Measurements from ENCODE around the gene S1PR2.

Gene S1PR2

GRCh38 chr19:10230861-10231611 lies at the start of gene S1PR2:
Gene S1PR2, minus strand, starts transcription at chr19:10231331. Its CDS starts 6,426 bp downstream, at chr19:10224905.
- peak within 1 kb of the TSS; percentile 85 for H3K4me3 ChIP-seq (ENCODE audit: low read length)
- no peak for TF ChIP-seq ZNF274 (IDR thresholded peaks at IDR 0.05; ENCODE audit: low read depth, low read length)

DNA sequence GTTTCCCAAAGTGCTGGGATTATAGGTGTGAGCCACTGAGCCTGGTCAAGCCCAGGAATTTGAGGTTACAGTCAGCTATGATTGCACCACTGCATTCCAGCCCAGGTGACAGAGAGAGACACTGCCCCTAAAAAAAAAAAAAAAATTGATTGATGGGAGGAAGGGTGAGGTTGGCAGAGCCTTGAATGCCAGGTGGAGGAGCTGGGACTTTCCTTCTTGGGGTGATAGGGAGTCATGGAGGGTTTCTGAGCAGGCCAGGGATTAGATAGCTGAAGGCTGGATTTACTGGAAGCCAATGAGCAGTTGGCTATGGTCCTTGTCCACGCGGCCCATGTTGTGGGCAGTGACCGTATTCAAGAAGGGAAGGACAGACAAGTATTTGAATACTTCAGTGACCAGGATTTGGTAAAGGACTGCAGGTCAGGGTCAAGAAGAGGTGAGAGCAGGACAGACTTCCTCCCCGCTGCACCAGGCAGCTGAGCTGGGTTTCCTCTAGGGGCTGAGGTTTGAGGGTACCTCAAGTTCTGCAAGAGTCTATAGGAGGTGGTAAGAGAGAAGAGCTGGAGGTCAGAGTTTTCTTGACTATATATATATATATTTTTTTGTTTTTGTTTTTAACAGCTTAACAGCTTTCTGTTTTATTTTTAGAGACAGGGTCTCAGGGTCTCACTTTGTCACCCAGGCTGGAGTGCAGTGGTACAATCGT lies 48.8 kb upstream of the S1PR2 start:
- no peak overlapping the region for H3K4me3 ChIP-seq (ENCODE audit: low read length)
- no peak for TF ChIP-seq ZNF274 (IDR thresholded peaks at IDR 0.05; ENCODE audit: low read depth, low read length)

DNA sequence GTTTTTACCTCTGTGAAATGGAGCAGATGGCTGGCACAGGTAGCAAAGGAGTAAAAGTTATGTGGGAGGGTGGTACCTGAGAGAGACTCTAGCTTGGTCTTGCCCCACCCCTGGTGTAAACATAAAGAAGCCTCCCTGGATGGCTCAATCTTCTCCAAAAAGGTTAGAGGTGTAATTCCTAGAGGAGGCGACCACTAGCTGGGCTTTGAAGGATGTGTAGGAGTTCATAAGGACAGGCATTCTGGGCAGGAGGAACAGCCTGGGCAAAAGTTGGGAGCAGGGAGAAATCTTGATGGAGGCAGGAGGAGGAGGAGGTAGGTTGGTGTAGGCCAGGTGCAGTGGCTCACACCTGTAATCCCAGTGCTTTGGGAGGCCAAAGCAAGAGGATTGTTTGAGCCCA lies 47.8 kb upstream of the S1PR2 start:
- H3K4me3 ChIP-seq (ENCODE audit: low read length), result no peak overlapping the region
- no peak for TF ChIP-seq ZNF274 (IDR thresholded peaks at IDR 0.05; ENCODE audit: low read depth, low read length)

DNA sequence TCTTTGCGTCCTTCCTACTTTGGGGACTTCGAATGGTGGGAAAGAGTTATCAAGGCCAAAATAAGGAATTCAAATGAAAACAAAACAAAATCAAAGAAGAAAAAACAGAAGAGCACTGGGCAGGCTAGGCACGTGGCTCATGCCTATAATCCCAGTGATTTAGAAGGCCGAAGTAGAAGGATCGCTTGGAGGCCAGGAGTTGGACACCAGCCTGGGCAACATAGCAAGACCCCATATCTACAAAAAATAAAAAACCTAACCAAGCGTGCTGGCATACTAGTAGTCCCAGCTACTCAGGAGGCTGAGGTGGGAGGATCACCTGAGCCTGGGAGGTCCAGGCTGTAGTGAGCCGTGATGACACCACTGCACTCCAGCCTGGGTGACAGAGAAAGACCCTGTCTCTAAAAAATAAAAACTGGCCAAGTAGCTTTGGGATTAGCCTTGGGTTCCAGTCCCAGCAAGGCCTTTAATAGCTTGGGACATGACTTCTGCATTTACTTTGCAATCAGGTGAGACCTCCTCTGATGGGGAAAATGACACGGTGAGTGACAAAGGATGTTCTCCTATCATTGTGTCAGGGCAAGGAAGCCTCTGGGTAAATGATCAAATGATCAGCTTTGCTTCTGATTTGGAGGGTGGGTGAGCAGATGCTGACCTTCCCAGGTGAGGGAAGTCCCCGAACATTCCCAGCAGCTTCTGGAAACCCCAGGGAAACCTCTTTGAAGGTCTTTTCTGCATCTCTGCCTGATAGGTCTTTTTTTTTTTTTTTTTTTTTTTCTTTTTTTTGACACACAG lies 46.9 kb upstream of the S1PR2 start:
- H3K4me3 ChIP-seq (ENCODE audit: low read length), result no peak overlapping the region
- TF ChIP-seq ZNF274 (IDR thresholded peaks at IDR 0.05; ENCODE audit: low read depth, low read length), result no peak

GRCh38 chr19:10274589-10274988 lies 43.5 kb upstream of the S1PR2 start:
- no peak overlapping the region for H3K4me3 ChIP-seq (ENCODE audit: low read length)
- TF ChIP-seq ZNF274 (IDR thresholded peaks at IDR 0.05; ENCODE audit: low read depth, low read length), result no peak

DNA sequence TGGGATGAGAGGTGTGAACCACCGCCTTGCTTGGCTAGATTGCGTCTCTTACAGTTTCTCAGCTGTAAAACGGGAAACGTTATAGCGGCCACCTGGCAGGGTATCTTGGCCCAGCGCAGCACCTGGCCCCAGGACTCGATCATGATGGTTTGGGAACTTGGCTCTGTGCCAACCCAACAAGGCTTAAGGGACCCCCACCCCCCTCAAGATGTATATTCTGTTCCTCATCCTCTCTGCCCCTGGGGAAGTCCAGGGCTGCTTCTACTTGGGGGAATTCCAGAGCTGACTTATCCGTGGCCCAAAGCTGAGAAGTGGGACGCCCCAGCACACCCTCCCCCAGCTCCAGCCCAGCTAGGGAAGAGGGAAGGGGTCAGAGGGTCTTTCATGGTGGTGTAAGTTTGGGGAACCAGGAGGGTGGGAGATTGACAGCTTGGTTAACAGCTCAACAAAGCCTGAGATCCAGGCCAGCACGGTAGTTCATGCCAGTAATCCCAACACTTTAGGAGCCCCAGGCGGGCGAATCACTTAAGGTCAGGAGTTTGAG lies 40.5 kb upstream of the S1PR2 start:
- TF ChIP-seq ZNF274 (IDR thresholded peaks at IDR 0.05; ENCODE audit: low read depth, low read length), result no peak
- H3K4me3 ChIP-seq (ENCODE audit: low read length), result peak overlapping the region; percentile 69

- H3K4me3 ChIP-seq (ENCODE audit: low read length), result peak within 1 kb of the TSS; percentile 69
- no peak for TF ChIP-seq ZNF274 (IDR thresholded peaks at IDR 0.05; ENCODE audit: low read depth, low read length)
These were observed 39.7 kb upstream of the S1PR2 start, which contains the start of gene ICAM1 for GRCh38 chr19:10270616-10271394. Gene ICAM1, plus strand, starts transcription at chr19:10271120. Its CDS starts 40 bp downstream, at chr19:10271160.

- no peak for TF ChIP-seq ZNF274 (IDR thresholded peaks at IDR 0.05; ENCODE audit: low read depth, low read length)
- peak overlapping the region; percentile 69; the same call in 1 of the 2 replicates for H3K4me3 ChIP-seq (ENCODE audit: low read length)
These were observed 39.1 kb upstream of the S1PR2 start for GRCh38 chr19:10270180-10270615.

- TF ChIP-seq ZNF274 (IDR thresholded peaks at IDR 0.05; ENCODE audit: low read depth, low read length), result no peak
- peak overlapping the region; percentile 69; the same call in 1 of the 2 replicates for H3K4me3 ChIP-seq (ENCODE audit: low read length)
These were observed 38.4 kb upstream of the S1PR2 start for GRCh38 chr19:10269333-10270179.

DNA sequence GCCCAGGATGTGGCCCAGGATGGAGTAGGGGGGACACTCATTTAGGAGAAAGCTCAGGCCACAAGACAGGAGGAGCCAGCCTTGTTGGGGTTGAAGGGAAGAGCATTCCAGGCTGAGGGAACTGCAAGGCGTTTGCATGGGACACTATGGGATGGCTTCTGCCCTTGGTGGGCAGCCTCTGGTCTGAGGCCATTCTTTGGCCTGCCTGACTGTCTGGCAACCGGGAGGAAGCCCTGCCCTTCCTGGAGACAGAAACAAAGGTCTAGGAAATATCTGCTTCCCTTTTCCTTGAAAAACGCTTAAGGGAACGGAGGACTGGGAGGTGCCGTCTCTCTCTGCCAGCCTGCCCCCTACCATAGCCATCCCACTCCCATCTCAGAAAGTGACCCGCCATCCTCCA lies 36.9 kb upstream of the S1PR2 start:
- TF ChIP-seq ZNF274 (IDR thresholded peaks at IDR 0.05; ENCODE audit: low read depth, low read length), result no peak
- no peak overlapping the region for H3K4me3 ChIP-seq (ENCODE audit: low read length)

GRCh38 chr19:10266706-10267105 lies 35.6 kb upstream of the S1PR2 start:
- TF ChIP-seq ZNF274 (IDR thresholded peaks at IDR 0.05; ENCODE audit: low read depth, low read length), result no peak
- no peak overlapping the region for H3K4me3 ChIP-seq (ENCODE audit: low read length)

DNA sequence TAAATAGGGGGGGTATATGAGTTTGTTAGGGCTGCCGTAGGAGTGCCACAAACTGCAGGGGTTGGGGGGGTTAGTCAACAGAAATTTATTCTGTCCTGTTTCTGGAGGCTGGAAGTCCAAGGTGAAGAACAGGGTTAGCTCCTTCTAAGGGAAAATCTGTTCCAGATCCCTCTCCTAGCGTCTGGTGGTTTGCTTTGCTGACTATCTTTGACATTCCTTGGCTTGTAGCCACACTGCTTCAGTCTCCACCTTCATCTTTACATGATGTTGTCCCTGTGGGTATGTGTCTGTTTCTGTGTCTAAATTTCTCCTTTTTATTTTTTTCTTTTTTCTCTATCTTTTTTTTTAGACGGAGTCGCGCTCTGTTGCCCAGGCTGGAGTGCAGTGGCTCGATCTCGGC lies 31.6 kb upstream of the S1PR2 start:
- no peak for TF ChIP-seq ZNF274 (IDR thresholded peaks at IDR 0.05; ENCODE audit: low read depth, low read length)

More for the DNA sequence above, 31.6 kb upstream of the S1PR2 start:
- H3K4me3 ChIP-seq (ENCODE audit: low read length), result no peak overlapping the region

Data from GM08714 (cell line).